C4-2B (cell line): Measurements from ENCODE around the gene MAML1.

Source experiments
- ZFX ChIP-seq: fragments of 450-650 bp; IDR thresholded peaks from 2 replicates; pipeline ENCODE4 v1.6.1; 2017
- TF ChIP-seq, protein P1 (sequence below): fragments of 450-650 bp; conservative IDR thresholded peaks from 2 replicates; pipeline ENCODE4 v1.5.1; 2017; ENCODE audit warnings: mild to moderate bottlenecking

DNA sequence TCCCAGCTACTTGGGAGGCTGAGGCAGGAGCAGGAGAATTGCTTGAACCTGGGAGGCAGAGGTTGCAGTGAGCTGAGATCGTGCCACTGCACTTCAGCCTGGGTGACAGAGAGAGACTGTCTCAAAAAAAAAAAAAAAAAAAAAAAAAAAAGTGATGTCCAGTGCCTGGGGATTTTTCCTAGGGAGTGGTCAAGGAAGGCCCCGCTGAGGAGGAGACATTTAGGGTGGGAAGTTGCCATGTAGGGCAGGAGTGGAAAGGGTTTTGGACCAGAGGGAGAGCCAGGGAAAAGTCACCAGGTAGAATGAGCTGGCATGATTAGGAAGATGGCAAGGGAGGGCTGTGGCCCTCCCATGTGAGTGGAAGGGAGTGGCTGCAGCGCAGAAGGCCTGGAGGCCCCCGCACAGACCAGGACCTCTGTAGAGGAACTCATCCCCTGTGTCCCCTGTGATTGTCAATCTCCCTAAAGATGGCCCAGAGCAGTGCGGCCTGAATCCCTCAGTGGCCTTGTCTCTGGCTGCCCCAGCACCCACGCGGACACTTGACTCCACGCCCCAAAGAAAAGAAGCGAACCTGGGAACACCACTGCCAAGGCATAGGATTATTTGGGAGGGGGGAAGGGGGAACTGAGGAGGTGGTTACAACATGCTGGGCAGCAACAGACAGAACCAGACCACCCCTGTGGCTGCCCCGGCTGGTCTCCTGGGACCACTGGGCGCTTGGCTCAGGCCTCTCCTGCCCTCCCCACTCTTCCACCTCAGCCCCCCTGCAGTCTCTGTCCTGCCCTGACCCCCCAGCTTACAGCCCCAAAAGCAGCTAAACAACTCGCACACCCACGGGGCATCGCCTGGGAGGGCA, 85.5 kb downstream of the MAML1 start:
- TF ChIP-seq, protein P1, sequence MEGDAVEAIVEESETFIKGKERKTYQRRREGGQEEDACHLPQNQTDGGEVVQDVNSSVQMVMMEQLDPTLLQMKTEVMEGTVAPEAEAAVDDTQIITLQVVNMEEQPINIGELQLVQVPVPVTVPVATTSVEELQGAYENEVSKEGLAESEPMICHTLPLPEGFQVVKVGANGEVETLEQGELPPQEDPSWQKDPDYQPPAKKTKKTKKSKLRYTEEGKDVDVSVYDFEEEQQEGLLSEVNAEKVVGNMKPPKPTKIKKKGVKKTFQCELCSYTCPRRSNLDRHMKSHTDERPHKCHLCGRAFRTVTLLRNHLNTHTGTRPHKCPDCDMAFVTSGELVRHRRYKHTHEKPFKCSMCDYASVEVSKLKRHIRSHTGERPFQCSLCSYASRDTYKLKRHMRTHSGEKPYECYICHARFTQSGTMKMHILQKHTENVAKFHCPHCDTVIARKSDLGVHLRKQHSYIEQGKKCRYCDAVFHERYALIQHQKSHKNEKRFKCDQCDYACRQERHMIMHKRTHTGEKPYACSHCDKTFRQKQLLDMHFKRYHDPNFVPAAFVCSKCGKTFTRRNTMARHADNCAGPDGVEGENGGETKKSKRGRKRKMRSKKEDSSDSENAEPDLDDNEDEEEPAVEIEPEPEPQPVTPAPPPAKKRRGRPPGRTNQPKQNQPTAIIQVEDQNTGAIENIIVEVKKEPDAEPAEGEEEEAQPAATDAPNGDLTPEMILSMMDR: no peak
- no peak for TF ChIP-seq ZFX
